Activated effector memory CD4-positive, alpha-beta T cell treated with Interleukin-2 at 50 U/mL for 16 hours (primary cell): ENCODE measurements around the gene C6orf89.

Experiments
- DNase-seq: peaks from one replicate; pipeline ENCODE4 v3.0.0-alpha.2; 2020

The C6orf89 gene, protein sequence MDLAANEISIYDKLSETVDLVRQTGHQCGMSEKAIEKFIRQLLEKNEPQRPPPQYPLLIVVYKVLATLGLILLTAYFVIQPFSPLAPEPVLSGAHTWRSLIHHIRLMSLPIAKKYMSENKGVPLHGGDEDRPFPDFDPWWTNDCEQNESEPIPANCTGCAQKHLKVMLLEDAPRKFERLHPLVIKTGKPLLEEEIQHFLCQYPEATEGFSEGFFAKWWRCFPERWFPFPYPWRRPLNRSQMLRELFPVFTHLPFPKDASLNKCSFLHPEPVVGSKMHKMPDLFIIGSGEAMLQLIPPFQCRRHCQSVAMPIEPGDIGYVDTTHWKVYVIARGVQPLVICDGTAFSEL

DNA sequence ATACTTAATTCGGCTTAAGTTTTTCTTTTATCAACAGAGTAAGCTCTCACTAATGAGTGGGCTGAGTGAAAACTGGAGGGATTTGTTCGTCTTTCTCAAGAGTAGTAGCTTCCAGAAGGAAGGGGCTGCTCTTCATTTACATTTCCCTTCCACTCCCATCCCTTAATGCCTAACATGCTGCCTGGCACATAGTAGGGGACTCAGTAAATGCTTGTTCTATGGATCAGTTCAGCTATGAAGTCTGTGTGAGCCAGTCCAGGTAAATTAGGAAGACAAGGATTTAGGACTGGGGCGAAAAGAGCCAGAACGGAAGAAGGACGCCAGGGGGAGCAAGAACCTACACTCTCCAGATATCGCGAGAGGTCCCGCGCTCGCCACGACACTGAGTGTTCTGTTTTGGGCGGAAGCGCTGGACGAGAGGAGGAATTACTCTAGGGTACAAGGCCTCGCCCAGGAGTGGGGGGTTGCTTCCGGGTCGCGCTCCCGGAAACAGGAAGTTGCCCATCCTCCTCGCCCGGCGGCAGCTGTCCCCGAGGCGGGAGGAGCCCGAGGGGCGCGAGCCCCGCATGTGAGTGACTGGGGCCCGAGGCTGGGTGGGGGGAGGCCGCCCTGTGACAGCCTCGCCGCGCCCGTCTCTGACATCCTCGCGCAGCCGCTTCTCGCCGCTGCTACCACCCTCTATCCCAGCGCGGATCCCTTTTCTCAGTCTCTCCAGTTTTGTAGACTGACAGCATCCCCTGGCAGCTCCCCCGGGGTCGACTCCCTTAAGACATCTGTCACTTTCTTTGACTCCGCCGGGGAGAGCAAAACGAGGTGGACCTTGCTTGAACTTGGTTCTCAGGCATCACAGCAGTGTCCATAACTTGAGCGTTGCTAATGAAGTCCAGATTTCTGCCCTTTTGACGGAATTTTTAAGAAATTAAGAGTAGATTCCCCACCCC is at the start of gene C6orf89:
C6orf89 (plus strand) TSS at position 492 of the 941 bp plus-strand sequence. CDS start 13,493 bp downstream, outside the sequence.
- DNase-seq, result peak; percentile 93

GRCh38 chr6:36836111-36837021 is 49.4 kb upstream of the C6orf89 start:
- DNase-seq, result no peak

DNA sequence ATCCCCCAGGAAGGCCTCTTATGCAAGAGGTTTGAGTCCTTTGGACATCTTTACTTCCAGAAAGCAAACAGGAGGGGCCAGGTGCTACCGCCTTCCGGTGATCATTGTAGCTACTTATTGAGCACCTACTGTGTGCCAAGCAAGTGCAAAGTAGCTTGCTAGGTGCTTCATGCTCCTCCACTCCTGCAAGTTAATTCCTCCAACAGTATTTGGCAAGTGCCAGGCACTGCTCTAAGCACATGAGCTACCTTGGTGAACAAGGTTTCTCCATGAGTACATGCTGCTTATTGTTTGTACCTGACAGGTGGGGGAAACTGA is 48.8 kb upstream of the C6orf89 start:
- no peak for DNase-seq

GRCh38 chr6:36837686-36838085 is 48.1 kb upstream of the C6orf89 start:
- DNase-seq, result no peak

- DNase-seq, result no peak
Measured at GRCh38 chr6:36838896-36839748, 46.6 kb upstream of the C6orf89 start, which contains the start of gene CPNE5. CPNE5 (minus strand) TSS chr6:36839444; CDS start chr6:36839377, 67 bp downstream.

- peak; percentile 31 for DNase-seq
Measured at GRCh38 chr6:36839749-36840431, 45.9 kb upstream of the C6orf89 start.

DNA sequence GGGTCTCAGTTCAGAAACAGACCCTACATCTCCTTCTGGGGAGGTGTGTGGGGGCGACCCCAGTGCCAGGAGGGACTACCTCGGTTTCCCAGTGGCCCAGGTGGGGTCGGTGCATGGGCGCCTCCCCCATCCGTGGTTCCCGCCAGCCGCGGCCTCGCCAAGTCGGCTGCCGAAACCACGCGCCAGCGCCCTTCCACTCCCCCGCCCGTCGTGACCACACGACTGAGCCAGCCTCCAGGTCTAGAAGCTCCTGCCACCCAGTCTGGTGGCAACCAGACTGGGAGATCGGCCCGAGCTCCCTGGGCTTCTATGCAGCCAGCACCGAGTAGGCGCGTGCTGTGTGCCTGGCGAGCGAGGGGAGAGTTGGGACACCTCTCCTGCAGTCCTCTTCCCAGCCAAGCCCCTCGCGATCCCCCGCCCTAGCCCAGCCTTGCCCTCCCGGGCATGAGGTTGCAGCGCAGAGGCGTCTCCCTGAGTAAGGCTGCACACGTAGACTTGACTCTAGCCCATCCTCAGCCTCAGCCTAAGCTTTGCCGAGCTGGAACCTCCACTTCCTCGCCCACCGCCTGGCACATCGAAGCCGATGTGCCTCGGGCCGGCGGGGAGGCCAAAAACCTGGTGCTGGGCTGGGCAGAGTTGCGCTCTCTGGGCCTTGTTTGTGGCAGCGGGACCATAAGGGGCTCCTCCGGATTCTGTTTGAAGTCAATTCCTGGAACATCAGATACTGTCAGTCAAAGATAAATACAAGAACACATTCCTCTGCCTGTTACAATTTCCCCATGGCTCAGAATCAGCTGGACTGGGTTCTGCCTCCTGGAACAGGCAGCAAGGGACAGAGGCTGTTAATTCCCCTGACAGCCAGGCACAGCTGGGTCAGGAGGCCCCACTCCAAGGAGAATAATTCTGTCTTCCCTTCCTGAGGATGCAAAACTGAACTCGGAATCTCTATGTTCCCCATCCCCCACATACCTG is 45.0 kb upstream of the C6orf89 start:
- peak; percentile 6 for DNase-seq

DNA sequence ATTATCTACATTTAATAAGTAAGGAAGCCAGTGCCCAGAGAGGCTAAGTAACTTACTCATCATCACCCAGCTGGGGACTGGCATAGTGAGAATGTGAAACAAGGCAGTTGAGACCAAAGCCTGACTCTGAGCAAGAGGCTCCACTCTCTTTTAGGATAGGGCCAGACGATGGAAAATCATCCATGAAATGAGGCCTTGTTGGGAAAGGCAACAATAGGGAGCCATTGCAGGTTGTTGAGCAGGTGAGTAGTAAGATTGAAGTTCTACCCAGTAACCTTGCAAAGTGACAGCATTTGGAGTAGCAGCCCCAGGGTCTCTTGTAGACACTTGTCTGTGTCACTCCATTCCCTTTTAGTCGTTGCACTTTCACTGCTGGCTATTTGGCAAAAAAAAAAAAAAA is 44.0 kb upstream of the C6orf89 start:
- no peak for DNase-seq

- no peak for DNase-seq
Measured at GRCh38 chr6:36843170-36843569, 42.6 kb upstream of the C6orf89 start.

DNA sequence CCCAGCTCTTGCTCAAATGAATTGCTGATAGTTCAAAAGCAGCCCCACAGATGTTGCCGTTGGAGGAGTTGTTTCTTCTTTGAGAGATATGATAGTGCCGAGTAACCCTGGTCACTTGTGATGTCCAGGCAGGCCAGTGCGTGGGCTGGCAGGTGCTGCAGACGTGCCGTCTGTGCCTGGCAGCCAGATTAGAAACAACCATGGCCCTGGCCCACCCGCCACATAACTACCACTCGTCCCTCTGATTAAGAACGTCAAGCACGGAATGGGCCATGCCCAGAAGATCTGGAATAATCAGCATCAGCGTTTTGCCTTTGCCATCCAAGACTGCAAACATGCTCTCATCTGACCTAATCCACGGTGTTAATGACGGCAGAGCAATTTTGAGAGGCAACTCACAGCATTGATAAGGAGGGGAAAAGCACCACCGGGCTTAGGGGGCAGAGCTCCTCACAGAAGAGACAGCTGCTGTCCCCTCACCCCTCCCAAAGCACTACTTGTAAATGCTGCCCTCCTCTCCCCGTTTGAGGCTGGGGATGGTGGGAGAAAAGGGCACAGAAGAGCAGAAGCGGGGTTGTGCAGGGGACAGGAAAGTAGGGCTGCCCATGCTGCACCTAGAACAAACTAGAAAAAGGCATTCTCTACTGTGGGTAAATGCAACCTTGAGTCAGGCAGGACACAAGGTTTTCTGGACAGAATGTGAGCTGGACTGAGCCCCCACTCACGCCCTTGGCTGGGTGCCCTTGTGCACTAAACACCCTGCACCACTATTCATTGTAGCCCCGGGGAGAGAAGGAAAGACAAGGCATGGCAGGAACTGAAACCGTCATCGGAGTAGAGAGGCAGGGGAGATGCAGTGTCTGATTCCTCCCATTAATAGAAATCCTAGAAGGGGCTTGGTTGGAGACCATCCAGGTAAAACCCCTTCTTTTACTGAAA is 41.3 kb upstream of the C6orf89 start:
- DNase-seq, result no peak

- DNase-seq, result no peak
Measured at GRCh38 chr6:36845233-36845632, 40.5 kb upstream of the C6orf89 start.

GRCh38 chr6:36847152-36847551 is 38.6 kb upstream of the C6orf89 start:
- no peak for DNase-seq

GRCh38 chr6:36847991-36848390 is 37.8 kb upstream of the C6orf89 start:
- no peak for DNase-seq

- no peak for DNase-seq
Measured at GRCh38 chr6:36848658-36849441, 36.9 kb upstream of the C6orf89 start.

DNA sequence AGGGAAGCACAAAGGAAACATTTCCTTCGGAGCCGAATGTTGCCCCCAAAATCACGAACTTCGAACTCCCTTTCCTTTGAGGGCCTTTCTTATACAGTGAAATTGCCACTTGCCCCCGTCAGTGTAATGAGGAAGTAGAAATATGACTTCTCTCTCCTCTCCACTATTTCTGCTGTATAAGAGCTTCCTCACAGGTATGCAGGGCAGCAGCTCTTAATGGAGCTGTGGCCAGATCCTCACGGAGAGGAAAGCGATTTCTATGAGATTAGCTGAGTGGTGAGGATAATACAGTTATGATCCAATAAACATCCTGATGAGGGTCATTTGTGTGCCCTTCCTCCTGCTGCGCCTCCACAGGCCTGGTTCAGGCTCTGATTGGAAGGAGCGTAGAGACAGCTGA is 35.7 kb upstream of the C6orf89 start:
- no peak for DNase-seq

DNA sequence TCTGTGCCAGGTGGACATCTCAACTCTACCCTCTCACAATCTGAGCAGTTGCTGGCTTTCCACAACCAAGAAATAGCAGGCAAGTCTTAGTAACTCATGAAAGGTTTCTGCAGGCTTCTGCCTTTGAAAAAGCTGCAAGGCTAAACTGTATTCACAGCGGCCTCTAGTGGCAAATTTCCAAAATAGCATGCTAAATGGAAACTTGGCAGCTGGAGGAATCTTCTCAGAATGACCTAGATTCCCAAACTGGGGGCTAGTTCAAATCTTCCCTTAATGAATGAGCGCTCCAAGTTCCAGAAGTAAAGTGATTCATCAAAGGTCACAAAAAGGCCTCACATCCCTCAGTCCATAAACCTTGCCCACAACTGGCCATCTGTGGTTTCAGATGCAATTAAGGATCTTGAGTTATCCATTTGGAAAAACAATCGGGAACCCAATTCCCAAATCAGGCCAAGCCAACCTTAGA is 34.6 kb upstream of the C6orf89 start:
- no peak for DNase-seq

DNA sequence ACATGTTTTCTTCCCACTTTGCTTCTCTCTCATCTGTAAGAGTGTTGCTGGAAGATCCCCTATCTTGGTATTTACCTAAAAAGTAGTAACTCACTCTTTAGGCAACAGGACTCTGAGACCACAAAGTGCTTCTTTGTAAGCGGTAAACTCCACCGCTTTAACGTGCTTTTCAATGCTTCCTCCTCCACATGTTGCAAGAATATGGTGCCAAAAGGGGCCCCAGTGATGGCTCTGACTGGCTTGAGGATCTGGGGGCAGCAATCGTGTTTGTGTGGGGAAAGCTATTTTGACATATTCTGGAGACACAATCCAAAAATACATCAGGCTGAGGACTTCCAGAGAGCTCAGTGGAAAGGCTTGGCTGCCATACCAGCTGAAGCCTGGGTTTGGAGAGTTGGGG is 34.1 kb upstream of the C6orf89 start:
- DNase-seq, result no peak
